ENCODE data around the gene PA2G4. TPM values are rescaled to one million over a fixed set of nuclear protein-coding genes. Genes with fewer than 3 reads are reported as not detected.
A peak's percentile ranks its signal among the peaks of the same experiment; 100 is the strongest.

Gene PA2G4
- total and polyA plus RNA-seq, 5 experiments from 2014 or later: 132 to 241 (median 219) TPM

DNA sequence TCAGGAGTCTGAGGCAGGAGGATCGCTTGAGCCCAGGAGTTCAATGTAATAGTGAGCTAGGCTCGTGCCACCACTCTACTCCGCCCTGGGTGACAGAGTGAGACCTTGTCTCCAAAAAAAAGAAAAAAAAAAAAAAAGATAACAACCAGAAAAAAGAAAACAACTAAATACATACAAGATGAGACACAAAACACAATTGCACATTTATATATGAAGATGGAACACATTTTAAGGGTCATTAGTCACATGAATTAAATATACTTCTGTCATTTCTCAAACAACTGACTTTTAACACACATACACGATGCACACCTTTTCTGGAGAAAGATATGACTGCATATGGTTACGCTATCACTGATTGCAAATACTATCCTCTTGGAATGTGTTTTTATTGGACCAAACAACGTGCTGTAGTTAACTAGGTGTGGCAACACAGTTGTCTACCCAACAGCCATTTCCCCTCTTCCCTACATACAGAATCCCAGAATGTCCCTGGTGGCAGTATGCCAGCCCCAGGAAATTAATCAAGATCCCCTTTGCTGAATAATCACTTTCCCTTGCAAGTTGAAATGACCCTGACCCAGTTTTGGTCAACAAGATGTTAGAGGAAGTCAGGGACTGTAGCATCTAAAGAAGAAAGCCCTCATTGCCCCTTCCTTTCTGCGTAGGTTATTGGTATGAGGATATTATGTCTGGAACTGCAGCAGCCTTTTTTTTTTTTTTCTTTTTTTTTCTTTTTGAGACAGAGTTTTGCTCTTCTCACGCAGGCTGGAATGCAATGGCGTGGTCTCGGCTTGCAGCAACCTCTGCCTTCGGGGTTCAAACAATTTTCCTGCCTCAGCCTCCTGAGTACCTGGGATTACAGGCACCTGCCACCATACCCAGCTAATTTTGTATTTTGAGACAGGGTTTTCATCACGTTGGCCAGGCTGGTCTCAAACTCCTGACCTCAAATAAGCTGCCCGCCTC, 42.4 kb downstream of the PA2G4 start:
- POLR2A ChIA-PET: interaction anchor here (0.6 to 0.8 kb wide), 4 partner anchors 14 to 408 kb away, joined by 3 read pairs; partner anchors contain the start of gene TIMELESS

DNA sequence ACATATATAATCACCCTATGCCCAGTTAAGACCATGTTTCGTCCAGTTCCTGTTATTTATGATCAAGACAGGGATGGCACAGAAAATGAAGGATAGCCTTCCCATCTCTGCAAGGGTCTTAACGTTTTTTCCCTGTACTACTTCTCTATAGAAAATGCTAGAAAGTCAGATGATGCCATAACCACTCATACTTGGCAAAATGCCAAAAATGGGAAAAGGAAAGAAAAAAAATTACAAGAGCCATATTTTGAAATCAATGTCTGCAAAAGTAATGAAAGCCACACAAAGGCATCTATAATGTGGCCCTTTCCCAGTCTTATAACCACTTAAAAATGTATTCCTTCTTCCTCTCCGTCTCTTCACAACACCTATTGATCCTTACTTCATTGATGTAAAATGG, 46.2 kb downstream of the PA2G4 start:
- DNase-seq: no peak
- POLR2A ChIA-PET: interaction anchor here (0.7 to 3.1 kb wide), 11 partner anchors 8 to 481 kb away, joined by 3 to 18 read pairs (median 6); partner anchors contain the start of genes CNPY2, PA2G4, RNF41 and ZC3H10
- peak overlapping the region; percentile 25 to 93 (median 76) for H3K4me3 Mint-ChIP-seq

More for the DNA sequence above, 42.4 kb downstream of the PA2G4 start:
- Mint-ChIP-seq H3K4me3 (no peak overlapping the region), H3K4me1 (peaks cover 18 to 53% (median 45%) of the 10 kb centered on the region in 4 donors), H3K36me3 (peaks cover 0 to 46% (median 15%) of the 10 kb centered on the region in 3 donors), H3K27me3 (no peaks in the 10 kb centered on the region), H3K9me3 (no peaks in the 10 kb centered on the region), H3K27ac (peak overlapping the region; percentile 21 to 85 (median 64))
- DNase-seq: no peak
- no peak for ATAC-seq

DNA sequence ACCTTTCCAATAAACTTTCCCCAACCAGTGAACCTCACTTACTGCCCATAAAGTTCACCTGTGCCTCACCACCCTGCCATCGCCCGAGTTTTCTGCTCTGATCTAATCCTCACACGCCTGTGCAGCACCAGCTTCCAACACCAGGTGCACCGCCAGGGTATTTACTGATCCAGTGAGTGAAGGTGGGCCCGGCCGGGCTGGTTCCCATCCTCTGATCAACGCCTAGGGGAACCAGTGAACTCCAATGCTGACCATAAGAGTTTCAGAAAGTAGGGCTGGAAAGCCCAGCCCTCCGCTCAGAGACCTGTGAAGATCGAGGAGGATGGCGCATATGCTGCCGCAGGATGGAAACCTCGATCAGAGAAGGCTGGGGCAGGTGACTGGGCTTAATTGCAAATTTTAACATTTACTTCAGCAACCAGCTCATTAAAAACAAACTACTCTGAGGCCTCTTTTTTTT, 47.3 kb downstream of the PA2G4 start:
- Mint-ChIP-seq H3K27me3 (no peaks in the 10 kb centered on the region), H3K4me3 (peak overlapping the region; percentile 81 to 95 (median 92)), H3K4me1 (peaks cover 15 to 44% (median 37%) of the 10 kb centered on the region in 4 donors), H3K27ac (peak overlapping the region; percentile 93 to 99 (median 98)), H3K9me3 (no peaks in the 10 kb centered on the region), H3K36me3 (peaks cover 0 to 1% (median 0%) of the 10 kb centered on the region in 3 donors)
- POLR2A ChIA-PET: interaction anchor here (0.6 to 3.1 kb wide), 15 partner anchors 10 to 477 kb away, joined by 3 to 18 read pairs (median 6); partner anchors contain the start of genes CNPY2, PA2G4, RNF41 and SMARCC2
- ATAC-seq (peak; percentile 75 to 77), DNase-seq (peak; percentile 39 to 83 (median 60))

More for the DNA sequence above, 46.2 kb downstream of the PA2G4 start:
- Mint-ChIP-seq H3K36me3 (peaks cover 0 to 8% (median 0%) of the 10 kb centered on the region in 3 donors), H3K27ac (peak overlapping the region; percentile 68 to 99 (median 91)), H3K4me1 (peaks cover 17 to 50% (median 38%) of the 10 kb centered on the region in 4 donors), H3K9me3 (no peaks in the 10 kb centered on the region), H3K27me3 (no peaks in the 10 kb centered on the region)
- no peak for ATAC-seq

DNA sequence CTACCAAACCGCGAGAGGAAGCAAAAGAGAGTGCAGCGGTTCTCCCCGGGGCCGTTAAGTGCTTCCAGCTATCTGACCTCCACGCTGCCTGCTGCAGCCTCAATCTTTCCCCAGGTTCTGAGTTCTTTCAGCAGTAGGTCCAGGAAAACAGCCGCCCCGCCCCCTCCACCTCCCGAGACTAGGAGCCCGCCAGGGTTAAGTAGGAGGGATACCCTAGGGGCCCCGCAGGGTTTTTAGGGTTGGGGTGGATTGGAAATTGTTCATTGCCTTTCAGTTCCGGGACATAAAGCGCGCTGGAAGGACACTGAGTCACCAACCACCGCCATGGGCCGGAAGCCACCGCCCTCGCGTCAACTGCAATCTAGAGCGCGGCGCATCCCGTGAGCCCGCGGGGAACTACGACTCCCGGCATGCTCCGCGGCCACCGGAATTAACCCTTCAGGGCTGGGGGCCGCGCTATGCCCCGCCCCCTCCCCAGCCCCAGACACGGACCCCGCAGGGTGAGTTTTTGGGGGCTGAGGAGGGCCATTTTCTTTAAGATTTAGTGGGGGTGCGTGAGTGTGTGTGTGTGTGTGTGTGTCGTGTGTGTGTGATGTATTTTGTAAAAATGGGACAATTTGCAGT, 47.9 kb downstream of the PA2G4 start, which contains the start of gene MYL6B:
Gene MYL6B, plus strand, starts transcription at position 456 of the 624 bp plus-strand sequence. CDS start 1,332 bp downstream, outside the sequence.
- H3K9me3 Mint-ChIP-seq: no peaks in the 10 kb centered on the region
- H3K36me3 Mint-ChIP-seq: no peaks in the 10 kb centered on the region
- peak; percentile 89 to 91 for ATAC-seq
- peak within 1 kb of the TSS; percentile 81 to 95 (median 92) for H3K4me3 Mint-ChIP-seq
- H3K27me3 Mint-ChIP-seq: no peaks in the 10 kb centered on the region
- DNase-seq: peak; percentile 85 to 94 (median 87)
- POLR2A ChIA-PET: interaction anchor here (0.6 to 3.1 kb wide), 13 partner anchors 10 to 476 kb away, joined by 3 to 18 read pairs (median 6); partner anchors contain the start of genes CNPY2, PA2G4, RNF41 and SMARCC2
- H3K4me1 Mint-ChIP-seq: peaks cover 15 to 45% (median 38%) of the 10 kb centered on the region in 4 donors
- H3K27ac Mint-ChIP-seq: peak within 1 kb of the TSS; percentile 93 to 99 (median 98)

DNA sequence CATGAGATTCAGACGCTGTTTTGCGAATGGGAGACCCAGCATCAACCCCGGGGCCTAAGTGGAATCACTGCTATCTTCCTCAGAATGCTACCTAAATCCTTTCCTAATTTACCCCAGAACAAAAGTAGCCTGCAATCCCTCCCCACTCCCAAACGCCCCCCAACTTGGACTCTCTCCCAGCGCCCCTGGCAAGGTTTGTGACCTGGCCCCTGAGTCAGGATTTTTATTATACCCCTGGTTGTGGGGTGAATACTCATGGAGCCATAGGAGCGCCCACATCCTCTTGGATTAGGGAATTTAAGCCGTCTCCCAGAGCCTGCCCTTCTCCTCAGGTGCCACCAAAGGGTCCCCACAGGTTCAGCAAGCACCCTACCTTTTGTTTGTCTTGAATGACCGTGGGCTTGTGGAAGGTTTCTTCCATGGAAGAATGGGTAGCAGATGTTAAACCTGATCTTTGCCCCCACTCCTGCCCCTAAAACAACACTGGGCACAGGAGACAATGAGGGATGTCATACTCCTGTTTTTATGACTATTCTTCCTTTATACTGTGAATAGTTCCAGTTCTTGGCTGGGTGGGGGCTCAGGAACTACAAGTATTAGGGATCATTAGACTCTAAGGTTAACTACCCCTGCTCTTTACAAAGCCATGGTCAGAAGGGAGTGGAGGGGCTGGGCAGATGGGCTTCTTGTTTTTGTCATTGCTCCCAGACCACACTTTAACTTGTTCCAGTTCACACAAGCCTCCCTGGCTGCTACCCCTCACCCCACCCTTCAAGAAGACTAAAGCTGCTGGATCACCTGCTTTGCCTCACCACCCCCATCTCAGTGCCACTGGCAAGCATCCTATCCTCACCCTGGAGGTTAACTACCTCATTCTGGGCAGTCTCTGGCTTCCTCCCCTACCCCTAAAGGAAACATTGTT, 48.7 kb downstream of the PA2G4 start:
- DNase-seq: no peak
- no peaks in the 10 kb centered on the region for H3K27me3 Mint-ChIP-seq
- no peaks in the 10 kb centered on the region for H3K9me3 Mint-ChIP-seq
- ATAC-seq: no peak
- peaks cover 17 to 52% (median 43%) of the 10 kb centered on the region in 4 donors for H3K4me1 Mint-ChIP-seq
- H3K4me3 Mint-ChIP-seq: peak overlapping the region; percentile 81 to 95 (median 92)
- H3K36me3 Mint-ChIP-seq: no peaks in the 10 kb centered on the region
- H3K27ac Mint-ChIP-seq: peak overlapping the region in 9 of 10 donors; percentile 69 to 99 (median 97)
- POLR2A ChIA-PET: interaction anchor here (13.3 kb wide), 1 partner anchor 27 kb away, joined by 163 read pairs; the partner anchor contains the start of gene ESYT1

DNA sequence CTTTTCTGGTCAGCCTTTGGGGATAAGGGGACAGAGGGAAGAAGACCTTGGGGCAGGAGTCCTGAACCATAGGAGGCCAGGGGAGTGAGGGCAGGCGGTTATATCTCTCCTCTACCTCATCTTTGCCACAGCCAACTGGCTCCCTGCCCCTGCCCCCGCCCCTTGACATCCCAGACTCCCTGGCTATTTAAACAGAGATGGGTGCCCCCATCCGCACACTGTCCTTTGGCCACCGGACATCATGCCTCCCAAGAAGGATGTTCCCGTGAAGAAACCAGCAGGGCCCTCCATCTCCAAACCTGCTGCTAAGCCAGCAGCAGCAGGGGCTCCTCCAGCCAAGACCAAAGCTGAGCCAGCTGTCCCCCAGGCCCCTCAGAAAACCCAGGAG, 49.3 kb downstream of the PA2G4 start:
- POLR2A ChIA-PET: interaction anchor here (1.5 to 13.3 kb wide), 5 partner anchors 27 to 50 kb away, joined by 3 to 163 read pairs (median 5); partner anchors contain the start of genes ESYT1, SMARCC2 and ZC3H10
- peaks cover 19 to 58% (median 46%) of the 10 kb centered on the region in 4 donors for H3K4me1 Mint-ChIP-seq
- H3K4me3 Mint-ChIP-seq: peak overlapping the region in 7 of 10 donors; percentile 32 to 94 (median 92)
- H3K27ac Mint-ChIP-seq: no peak overlapping the region
- no peak for DNase-seq
- no peaks in the 10 kb centered on the region for H3K27me3 Mint-ChIP-seq
- ATAC-seq: no peak
- H3K9me3 Mint-ChIP-seq: no peaks in the 10 kb centered on the region
- H3K36me3 Mint-ChIP-seq: peaks cover 0 to 2% (median 0%) of the 10 kb centered on the region in 3 donors

DNA sequence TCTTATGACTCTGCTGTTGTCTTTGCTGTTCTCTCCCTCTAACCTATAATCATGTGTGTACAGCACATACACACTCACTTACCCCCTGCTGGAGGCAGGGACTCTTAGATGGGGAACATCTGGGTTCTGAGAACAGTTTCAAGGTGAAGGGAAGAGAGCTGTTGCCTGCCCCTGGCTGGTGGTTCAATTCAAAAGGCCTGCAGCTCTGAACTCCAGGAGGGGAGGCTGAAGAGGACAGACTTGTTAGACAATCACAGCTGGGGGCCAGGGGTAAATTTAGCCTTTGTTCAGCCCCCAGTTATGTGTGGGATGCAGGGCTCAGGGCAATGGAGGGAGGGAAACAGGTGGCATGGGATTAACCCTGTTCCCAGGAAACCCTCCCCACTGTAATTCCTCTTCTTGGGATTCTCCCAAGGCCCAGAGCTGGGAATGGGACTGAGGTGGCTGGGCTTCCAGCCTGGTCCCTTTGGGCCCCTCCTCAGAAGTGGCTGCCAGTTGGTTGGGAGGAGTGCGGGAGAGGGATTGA, 50.0 kb downstream of the PA2G4 start:
- H3K4me1 Mint-ChIP-seq: peaks cover 26 to 65% (median 50%) of the 10 kb centered on the region in 4 donors
- H3K9me3 Mint-ChIP-seq: no peaks in the 10 kb centered on the region
- no peaks in the 10 kb centered on the region for H3K27me3 Mint-ChIP-seq
- H3K4me3 Mint-ChIP-seq: peak overlapping the region in 2 of 10 donors; percentile 22 to 76
- H3K36me3 Mint-ChIP-seq: peaks cover 0 to 2% (median 1%) of the 10 kb centered on the region in 3 donors
- peak overlapping the region in 3 of 10 donors; percentile 6 to 56 (median 31) for H3K27ac Mint-ChIP-seq
- POLR2A ChIA-PET: interaction anchor here (1.1 to 13.3 kb wide), 6 partner anchors 10 to 51 kb away, joined by 3 to 163 read pairs (median 4); partner anchors contain the start of genes ESYT1, SMARCC2 and ZC3H10
- no peak for ATAC-seq
- no peak for DNase-seq

DNA sequence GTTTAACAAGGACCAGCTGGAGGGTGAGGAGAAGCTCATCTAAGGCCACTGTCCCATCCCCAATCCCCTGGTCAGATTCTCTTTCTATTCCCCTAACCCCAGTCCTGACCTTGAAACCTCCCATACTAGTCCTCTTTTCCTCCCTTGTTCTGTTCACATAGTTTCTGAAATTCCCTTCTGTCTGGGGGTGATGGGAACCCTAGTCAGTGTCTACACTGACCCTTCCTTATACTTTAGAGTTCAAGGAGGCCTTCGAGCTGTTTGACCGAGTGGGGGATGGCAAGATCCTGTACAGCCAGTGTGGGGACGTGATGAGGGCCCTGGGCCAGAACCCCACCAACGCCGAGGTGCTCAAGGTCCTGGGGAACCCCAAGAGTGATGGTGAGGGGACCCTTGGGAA, 50.5 kb downstream of the PA2G4 start:
- peaks cover 0 to 4% (median 2%) of the 10 kb centered on the region in 3 donors for H3K36me3 Mint-ChIP-seq
- no peaks in the 10 kb centered on the region for H3K27me3 Mint-ChIP-seq
- H3K27ac Mint-ChIP-seq: peak overlapping the region in 3 of 10 donors; percentile 38 to 50 (median 49)
- no peaks in the 10 kb centered on the region for H3K9me3 Mint-ChIP-seq
- DNase-seq: no peak
- peaks cover 27 to 69% (median 55%) of the 10 kb centered on the region in 4 donors for H3K4me1 Mint-ChIP-seq
- H3K4me3 Mint-ChIP-seq: peak overlapping the region in 6 of 10 donors; percentile 12 to 76 (median 42)
- POLR2A ChIA-PET: interaction anchor here (1.1 to 13.3 kb wide), 6 partner anchors 11 to 51 kb away, joined by 3 to 163 read pairs (median 4); partner anchors contain the start of genes ESYT1, SMARCC2 and ZC3H10
- no peak for ATAC-seq

DNA sequence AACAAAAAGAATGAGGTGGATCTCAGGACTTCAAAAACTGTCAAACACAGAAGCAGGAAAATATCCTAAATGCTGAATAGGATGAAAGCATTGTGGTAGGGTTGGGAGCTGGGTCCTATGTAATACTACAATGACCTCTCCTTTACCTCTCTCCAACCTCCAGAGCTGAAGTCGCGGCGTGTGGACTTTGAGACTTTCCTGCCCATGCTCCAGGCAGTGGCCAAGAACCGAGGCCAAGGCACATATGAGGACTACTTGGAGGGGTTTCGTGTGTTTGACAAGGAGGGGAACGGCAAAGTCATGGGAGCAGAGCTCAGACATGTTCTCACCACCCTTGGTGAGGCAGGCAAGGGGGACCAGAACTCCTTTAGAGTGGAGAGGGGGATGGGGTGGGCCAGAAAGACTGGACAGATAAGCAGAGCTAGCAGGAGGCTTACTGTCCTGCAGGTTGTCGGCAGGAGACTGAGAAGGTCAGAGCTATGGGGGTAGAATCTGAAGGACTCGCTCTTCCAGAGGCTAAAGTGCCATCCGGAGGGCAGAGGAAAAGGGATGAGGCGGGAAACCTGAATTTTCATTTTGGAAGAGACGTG, 51.0 kb downstream of the PA2G4 start:
- H3K4me1 Mint-ChIP-seq: peaks cover 33 to 69% (median 58%) of the 10 kb centered on the region in 4 donors
- POLR2A ChIA-PET: interaction anchor here (1.1 to 13.3 kb wide), 7 partner anchors 11 to 52 kb away, joined by 3 to 163 read pairs (median 5); partner anchors contain the start of genes ESYT1, SMARCC2 and ZC3H10
- DNase-seq: no peak
- no peaks in the 10 kb centered on the region for H3K9me3 Mint-ChIP-seq
- H3K4me3 Mint-ChIP-seq: peak overlapping the region in 9 of 10 donors; percentile 5 to 66 (median 25)
- H3K27ac Mint-ChIP-seq: peak overlapping the region in 7 of 10 donors; percentile 11 to 71 (median 40)
- peaks cover 2 to 9% (median 5%) of the 10 kb centered on the region in 3 donors for H3K36me3 Mint-ChIP-seq
- no peaks in the 10 kb centered on the region for H3K27me3 Mint-ChIP-seq
- ATAC-seq: no peak
